ENCODE results near the gene ZBTB5. TPM values are rescaled to one million over a fixed set of nuclear protein-coding genes. Genes with fewer than 3 reads are reported as not detected.
A peak's percentile ranks its signal among the peaks of the same experiment; 100 is the strongest.
"Not testable (repeated sequence)": the region's sequence is repeated elsewhere in the genome, so short reads cannot be mapped to it uniquely, and the experiment has no call there.

ZBTB5 gene
- total and polyA plus RNA-seq, 2 experiments from 2014 or later = 1.8 to 8.3 TPM

- H3K4me1 ChIP-seq (ENCODE audit: insufficient read depth) = peaks cover 23% of the 10 kb centered on the region
- H3K4me3 ChIP-seq = peak overlapping the region; percentile 86
- peaks cover 24% of the 10 kb centered on the region for H3F3A ChIP-seq (ENCODE audit: insufficient read depth)
- H2AFZ ChIP-seq = peak overlapping the region; percentile 89
- DNase-seq = no peak
- H3K9me2 ChIP-seq (ENCODE audit: insufficient read depth) = no peaks in the 10 kb centered on the region
- in situ Hi-C loops (cut with MboI) = loop anchor here (25.0 kb wide), 1 partner anchor 901 kb away; the partner anchor contains the start of gene ALDH1B1
- H3K27ac ChIP-seq = peak overlapping the region; percentile 95
- peak overlapping the region; percentile 92 for H3K4me2 ChIP-seq (ENCODE audit: unreplicated experiment)
- H3K9me3 ChIP-seq (ENCODE audit: low read depth) = no peaks in the 10 kb centered on the region
- H3K36me3 ChIP-seq (ENCODE audit: low read depth) = peaks cover 16% of the 10 kb centered on the region
- H3K79me2 ChIP-seq (ENCODE audit: insufficient read depth) = peaks cover 34% of the 10 kb centered on the region
- H4K20me1 ChIP-seq (ENCODE audit: insufficient read depth) = no peaks in the 10 kb centered on the region
- 0% methylated on average over 6 to 7 of the region's 7 CpGs for WGBS, 2 experiments (ENCODE audit: low coverage in 1 of 2, low lambda C conversion rate in 2 of 2, missing lambda C conversion rate in 2 of 2)
- H3K9ac ChIP-seq = peak overlapping the region; percentile 90
- H3K27me3 ChIP-seq (replicated peaks; ENCODE audit: insufficient read depth) = no peaks in the 10 kb centered on the region
- TF ChIP-seq EZH2phosphoT487 (IDR thresholded peaks at IDR 0.05; ENCODE audit: insufficient read depth, low read depth) = no peak
- TF ChIP-seq EZH2 (IDR thresholded peaks at IDR 0.05; ENCODE audit: insufficient read depth, poor library complexity, severe bottlenecking) = no peak
These were observed 21.0 kb upstream of the ZBTB5 start for GRCh38 chr9:37486256-37486615.

- Histone ChIP-seq H3K9me2 (ENCODE audit: insufficient read depth) (no peaks in the 10 kb centered on the region), H3K36me3 (ENCODE audit: low read depth) (peaks cover 13% of the 10 kb centered on the region), H3K4me3 (peak within 1 kb of the TSS; percentile 86), H3K4me1 (ENCODE audit: insufficient read depth) (peaks cover 23% of the 10 kb centered on the region), H3K79me2 (ENCODE audit: insufficient read depth) (peaks cover 28% of the 10 kb centered on the region), H3F3A (ENCODE audit: insufficient read depth) (peaks cover 24% of the 10 kb centered on the region), H3K27me3 (replicated peaks; ENCODE audit: insufficient read depth) (no peaks in the 10 kb centered on the region), H3K4me2 (ENCODE audit: unreplicated experiment) (peak within 1 kb of the TSS; percentile 92), H2AFZ (peak within 1 kb of the TSS; percentile 89), H3K27ac (peak within 1 kb of the TSS; percentile 95), H3K9ac (peak within 1 kb of the TSS; percentile 90), H3K9me3 (ENCODE audit: low read depth) (no peaks in the 10 kb centered on the region), H4K20me1 (ENCODE audit: insufficient read depth) (no peaks in the 10 kb centered on the region)
- in situ Hi-C loops (cut with MboI) = loop anchor here (25.0 kb wide), 1 partner anchor 902 kb away; the partner anchor contains the start of gene ALDH1B1
- DNase-seq = peak; percentile 98
- no peak for TF ChIP-seq EZH2 (IDR thresholded peaks at IDR 0.05; ENCODE audit: insufficient read depth, poor library complexity, severe bottlenecking)
- no peak for TF ChIP-seq EZH2phosphoT487 (IDR thresholded peaks at IDR 0.05; ENCODE audit: insufficient read depth, low read depth)
- 5 to 8% methylated on average over 31 to 52 of the region's 56 CpGs for WGBS, 2 experiments (ENCODE audit: low coverage in 1 of 2, low lambda C conversion rate in 2 of 2, missing lambda C conversion rate in 2 of 2)
These were observed 20.4 kb upstream of the ZBTB5 start, which contains the start of gene POLR1E for GRCh38 chr9:37485389-37486255. TSS of gene POLR1E (plus strand) at chr9:37485948. CDS start at chr9:37486048, 100 bp downstream.

GRCh38 chr9:37480759-37481158 lies 15.5 kb upstream of the ZBTB5 start:
- Histone ChIP-seq H3K4me2 (ENCODE audit: unreplicated experiment) (no peak overlapping the region), H3K4me3 (no peak overlapping the region), H3K9me2 (ENCODE audit: insufficient read depth) (no peaks in the 10 kb centered on the region), H3K27ac (no peak overlapping the region), H4K20me1 (ENCODE audit: insufficient read depth) (no peaks in the 10 kb centered on the region), H3K9me3 (ENCODE audit: low read depth) (no peaks in the 10 kb centered on the region), H3F3A (ENCODE audit: insufficient read depth) (no peaks in the 10 kb centered on the region), H3K36me3 (ENCODE audit: low read depth) (no peaks in the 10 kb centered on the region), H3K79me2 (ENCODE audit: insufficient read depth) (no peaks in the 10 kb centered on the region), H3K4me1 (ENCODE audit: insufficient read depth) (0 out of 2 replicates have a peak, but pooled peaks cover 3% of the 10 kb centered on the region), H2AFZ (no peak overlapping the region), H3K27me3 (replicated peaks; ENCODE audit: insufficient read depth) (no peaks in the 10 kb centered on the region), H3K9ac (no peak overlapping the region)
- WGBS, 2 experiments (ENCODE audit: low coverage in 1 of 2, low lambda C conversion rate in 2 of 2, missing lambda C conversion rate in 2 of 2) = 79 to 89% methylated on average over 3 of the region's 3 CpGs
- no peak for DNase-seq
- no peak for TF ChIP-seq EZH2phosphoT487 (IDR thresholded peaks at IDR 0.05; ENCODE audit: insufficient read depth, low read depth)
- TF ChIP-seq EZH2 (IDR thresholded peaks at IDR 0.05; ENCODE audit: insufficient read depth, poor library complexity, severe bottlenecking) = no peak
- in situ Hi-C loops (cut with MboI) = loop anchor here (25.0 kb wide), 1 partner anchor 907 kb away; the partner anchor contains the start of gene ALDH1B1

- H3K9me2 ChIP-seq (ENCODE audit: insufficient read depth); H3K27ac ChIP-seq; H3K79me2 ChIP-seq (ENCODE audit: insufficient read depth); H3K4me3 ChIP-seq; H3K4me1 ChIP-seq (ENCODE audit: insufficient read depth); H3K27me3 ChIP-seq (replicated peaks; ENCODE audit: insufficient read depth); H3K9me3 ChIP-seq (ENCODE audit: low read depth); H3K36me3 ChIP-seq (ENCODE audit: low read depth); H3K4me2 ChIP-seq (ENCODE audit: unreplicated experiment); H3F3A ChIP-seq (ENCODE audit: insufficient read depth); H4K20me1 ChIP-seq (ENCODE audit: insufficient read depth); H3K9ac ChIP-seq; DNase-seq; H2AFZ ChIP-seq: not testable (repeated sequence)
- WGBS, 2 experiments (ENCODE audit: low coverage in 1 of 2, low lambda C conversion rate in 2 of 2, missing lambda C conversion rate in 2 of 2) = 50 to 55% methylated on average over 5 of the region's 5 CpGs
- in situ Hi-C loops (cut with MboI) = loop anchor here (25.0 kb wide), 1 partner anchor 909 kb away; the partner anchor contains the start of gene ALDH1B1
These were observed 12.9 kb upstream of the ZBTB5 start for GRCh38 chr9:37477987-37478619.

- H3K4me2 ChIP-seq (ENCODE audit: unreplicated experiment); H3K4me3 ChIP-seq; H3K4me1 ChIP-seq (ENCODE audit: insufficient read depth); DNase-seq; H3K9ac ChIP-seq; H3K9me3 ChIP-seq (ENCODE audit: low read depth); H4K20me1 ChIP-seq (ENCODE audit: insufficient read depth); H3K9me2 ChIP-seq (ENCODE audit: insufficient read depth); H3K36me3 ChIP-seq (ENCODE audit: low read depth); H2AFZ ChIP-seq; H3K27me3 ChIP-seq (replicated peaks; ENCODE audit: insufficient read depth); H3K79me2 ChIP-seq (ENCODE audit: insufficient read depth); H3K27ac ChIP-seq: not testable (repeated sequence)
- in situ Hi-C loops (cut with MboI) = loop anchor here (25.0 kb wide), 1 partner anchor 910 kb away; the partner anchor contains the start of gene ALDH1B1
- WGBS, 2 experiments (ENCODE audit: low coverage in 1 of 2, low lambda C conversion rate in 2 of 2, missing lambda C conversion rate in 2 of 2) = 96 to 97% methylated on average over 4 of the region's 4 CpGs
- H3F3A ChIP-seq (ENCODE audit: insufficient read depth) = peaks cover 12% of the 10 kb centered on the region
These were observed 12.2 kb upstream of the ZBTB5 start for GRCh38 chr9:37477443-37477842.

Measured in GM23248 (cell line).